Measurements from ENCODE around the gene COP1. TPM values are rescaled to one million over a fixed set of nuclear protein-coding genes. Genes with fewer than 3 reads are reported as not detected.

COP1 gene
- total RNA-seq, 4 donors from 2014 or later = 32.5 to 60.1 (median 35.7) TPM

GRCh38 chr1:175900171-175900570 is 306.9 kb downstream of the COP1 start:
- no peaks in the 10 kb centered on the region for H3K36me3 ChIP-seq
- TF ChIP-seq CTCF (IDR thresholded peaks at IDR 0.05) (no peak), POLR2A (IDR thresholded peaks at IDR 0.05) (no peak)
- no peaks in the 10 kb centered on the region for H3K27me3 ChIP-seq
- 88 to 98% methylated on average over 3 to 4 of the region's 4 CpGs for WGBS, 2 donors
- no peaks in the 10 kb centered on the region for H3K4me1 ChIP-seq
- H3K9me3 ChIP-seq = no peaks in the 10 kb centered on the region
- intact Hi-C loops (cut with DNase I) = no loop called here
- no peak overlapping the region for H3K4me3 ChIP-seq
- no peak overlapping the region for H3K27ac ChIP-seq
- DNase-seq = no peak

GRCh38 chr1:175895966-175896365 is 311.1 kb downstream of the COP1 start:
- Histone ChIP-seq H3K9me3 (no peaks in the 10 kb centered on the region), H3K27ac (no peak overlapping the region), H3K4me3 (no peak overlapping the region), H3K4me1 (no peaks in the 10 kb centered on the region), H3K27me3 (no peaks in the 10 kb centered on the region), H3K36me3 (no peaks in the 10 kb centered on the region)
- intact Hi-C loops (cut with DNase I) = no loop called here
- 75 to 90% methylated on average over 1 of the region's 1 CpG for WGBS, 2 donors
- DNase-seq = no peak
- TF ChIP-seq CTCF (IDR thresholded peaks at IDR 0.05) (no peak), POLR2A (IDR thresholded peaks at IDR 0.05) (no peak)

Small RNAs within 50 kb of the gene (small RNA-seq; reads per million reads assigned to genes)
- gene RF00066 (0 reads per million in 4 donors), gene RNU2-12P (0 reads per million in 4 donors), gene RPS29P5 (0 to 0.45 (median 0) reads per million in 4 donors), gene SCARNA3 (2.8 to 8.4 (median 3.0) reads per million in 4 donors)

All from esophagus squamous epithelium (tissue), 5 donors.